Brain microvascular endothelial cell (primary cell): ENCODE measurements around the gene EIF4A3.
A peak's percentile ranks its signal among the peaks of the same experiment; 100 is the strongest.

Experiments
- DNase-seq: peaks from one replicate; pipeline ENCODE4 v3.0.0-alpha.2; 2020
- H3K27ac ChIP-seq: fragments of 250-450 bp; sonication (Bioruptor Pico); 2 replicates; pipeline ENCODE4 v1.5.1; 2020; ENCODE audit warnings: mild to moderate bottlenecking, moderate library complexity
- H3K27me3 ChIP-seq: fragments of 250-450 bp; sonication (Bioruptor Pico); replicated peaks from 2 replicates; pipeline ENCODE4 v1.5.1; 2020; ENCODE audit warnings: mild to moderate bottlenecking
- H3K36me3 ChIP-seq: fragments of 250-450 bp; sonication (Bioruptor Pico); replicated peaks from 2 replicates; pipeline ENCODE4 v1.5.1; 2020; ENCODE audit warnings: mild to moderate bottlenecking
- H3K4me3 ChIP-seq: 2 replicates; pipeline ENCODE4 v1.5.1; 2011; ENCODE audit warnings: low read depth, mild to moderate bottlenecking, control low read depth, low read length, moderate library complexity
- in situ Hi-C: cut with HindIII; loops from 2 replicates; pipeline ENCODE4 v1.10.0; 2017; ENCODE audit warnings: low sequenced_read_pairs, low pct_ligation_motif_present
- TF ChIP-seq, protein P1 (sequence below): IDR thresholded peaks from 2 replicates; pipeline ENCODE4 v1.5.1; 2011; ENCODE audit warnings: low read depth, mild to moderate bottlenecking, moderate library complexity, low read length, control low read depth, inconsistent platforms; ENCODE audit errors: missing control alignments

EIF4A3 gene

DNA sequence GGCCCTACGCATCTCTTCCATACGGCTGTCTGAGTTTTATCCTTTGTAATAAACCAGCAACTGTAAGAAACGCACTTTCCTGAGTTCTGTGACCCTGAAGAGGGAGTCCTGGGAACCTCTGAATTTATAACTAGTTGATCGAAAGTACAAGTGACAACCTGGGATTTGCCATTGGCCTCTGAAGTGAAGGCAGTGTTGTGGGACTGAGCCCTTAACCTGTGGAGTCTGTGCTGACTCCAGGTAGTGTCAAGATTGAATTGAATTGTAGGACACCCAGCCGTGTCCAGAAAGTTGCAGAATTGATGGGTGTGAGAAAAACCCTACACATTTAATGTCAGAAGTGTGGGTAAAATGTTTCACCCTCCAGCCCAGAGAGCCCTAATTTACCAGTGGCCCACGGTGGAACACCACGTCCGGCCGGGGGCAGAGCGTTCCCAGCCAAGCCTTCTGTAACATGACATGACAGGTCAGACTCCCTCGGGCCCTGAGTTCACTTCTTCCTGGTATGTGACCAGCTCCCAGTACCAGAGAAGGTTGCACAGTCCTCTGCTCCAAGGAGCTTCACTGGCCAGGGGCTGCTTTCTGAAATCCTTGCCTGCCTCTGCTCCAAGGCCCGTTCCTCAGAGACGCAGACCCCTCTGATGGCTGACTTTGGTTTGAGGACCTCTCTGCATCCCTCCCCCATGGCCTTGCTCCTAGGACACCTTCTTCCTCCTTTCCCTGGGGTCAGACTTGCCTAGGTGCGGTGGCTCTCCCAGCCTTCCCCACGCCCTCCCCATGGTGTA is 44.1 kb downstream of the EIF4A3 start:
- in situ Hi-C loops, result no loop called here
- no peak for DNase-seq
- no peaks in the 10 kb centered on the region for H3K27me3 ChIP-seq
- H3K4me3 ChIP-seq, result no peak overlapping the region
- no peaks in the 10 kb centered on the region for H3K36me3 ChIP-seq
- TF ChIP-seq, protein P1, sequence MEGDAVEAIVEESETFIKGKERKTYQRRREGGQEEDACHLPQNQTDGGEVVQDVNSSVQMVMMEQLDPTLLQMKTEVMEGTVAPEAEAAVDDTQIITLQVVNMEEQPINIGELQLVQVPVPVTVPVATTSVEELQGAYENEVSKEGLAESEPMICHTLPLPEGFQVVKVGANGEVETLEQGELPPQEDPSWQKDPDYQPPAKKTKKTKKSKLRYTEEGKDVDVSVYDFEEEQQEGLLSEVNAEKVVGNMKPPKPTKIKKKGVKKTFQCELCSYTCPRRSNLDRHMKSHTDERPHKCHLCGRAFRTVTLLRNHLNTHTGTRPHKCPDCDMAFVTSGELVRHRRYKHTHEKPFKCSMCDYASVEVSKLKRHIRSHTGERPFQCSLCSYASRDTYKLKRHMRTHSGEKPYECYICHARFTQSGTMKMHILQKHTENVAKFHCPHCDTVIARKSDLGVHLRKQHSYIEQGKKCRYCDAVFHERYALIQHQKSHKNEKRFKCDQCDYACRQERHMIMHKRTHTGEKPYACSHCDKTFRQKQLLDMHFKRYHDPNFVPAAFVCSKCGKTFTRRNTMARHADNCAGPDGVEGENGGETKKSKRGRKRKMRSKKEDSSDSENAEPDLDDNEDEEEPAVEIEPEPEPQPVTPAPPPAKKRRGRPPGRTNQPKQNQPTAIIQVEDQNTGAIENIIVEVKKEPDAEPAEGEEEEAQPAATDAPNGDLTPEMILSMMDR, result no peak
- H3K27ac ChIP-seq, result no peak overlapping the region

DNA sequence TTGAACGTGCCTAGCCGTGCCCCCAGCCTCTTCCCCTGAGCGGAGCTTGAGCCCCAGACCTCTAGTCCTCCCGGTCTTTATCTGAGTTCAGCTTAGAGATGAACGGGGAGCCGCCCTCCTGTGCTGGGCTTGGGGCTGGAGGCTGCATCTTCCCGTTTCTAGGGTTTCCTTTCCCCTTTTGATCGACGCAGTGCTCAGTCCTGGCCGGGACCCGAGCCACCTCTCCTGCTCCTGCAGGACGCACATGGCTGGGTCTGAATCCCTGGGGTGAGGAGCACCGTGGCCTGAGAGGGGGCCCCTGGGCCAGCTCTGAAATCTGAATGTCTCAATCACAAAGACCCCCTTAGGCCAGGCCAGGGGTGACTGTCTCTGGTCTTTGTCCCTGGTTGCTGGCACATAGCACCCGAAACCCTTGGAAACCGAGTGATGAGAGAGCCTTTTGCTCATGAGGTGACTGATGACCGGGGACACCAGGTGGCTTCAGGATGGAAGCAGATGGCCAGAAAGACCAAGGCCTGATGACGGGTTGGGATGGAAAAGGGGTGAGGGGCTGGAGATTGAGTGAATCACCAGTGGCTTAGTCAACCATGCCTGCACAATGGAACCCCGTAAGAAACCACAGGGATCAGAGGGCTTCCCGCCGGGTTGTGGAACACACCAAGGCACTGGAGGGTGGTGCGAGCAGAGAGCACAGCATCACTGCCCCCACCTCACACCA is 44.8 kb downstream of the EIF4A3 start:
- TF ChIP-seq, protein P1, result no peak
- Histone ChIP-seq H3K27me3 (no peaks in the 10 kb centered on the region), H3K36me3 (no peaks in the 10 kb centered on the region), H3K4me3 (peak overlapping the region; percentile 88), H3K27ac (no peak overlapping the region)
- in situ Hi-C loops, result no loop called here
- peak; percentile 16 for DNase-seq

GRCh38 chr17:80101011-80101945 is 45.6 kb downstream of the EIF4A3 start, which contains the start of gene GAA:
Gene GAA (plus strand): TSS chr17:80101581. CDS start chr17:80104587, 3,006 bp downstream.
- Histone ChIP-seq H3K27me3 (no peaks in the 10 kb centered on the region), H3K4me3 (peak within 1 kb of the TSS; percentile 88), H3K36me3 (no peaks in the 10 kb centered on the region), H3K27ac (peak within 1 kb of the TSS; percentile 41)
- in situ Hi-C loops, result no loop called here
- TF ChIP-seq, protein P1, result peak; percentile 55
- DNase-seq, result peak; percentile 27

DNA sequence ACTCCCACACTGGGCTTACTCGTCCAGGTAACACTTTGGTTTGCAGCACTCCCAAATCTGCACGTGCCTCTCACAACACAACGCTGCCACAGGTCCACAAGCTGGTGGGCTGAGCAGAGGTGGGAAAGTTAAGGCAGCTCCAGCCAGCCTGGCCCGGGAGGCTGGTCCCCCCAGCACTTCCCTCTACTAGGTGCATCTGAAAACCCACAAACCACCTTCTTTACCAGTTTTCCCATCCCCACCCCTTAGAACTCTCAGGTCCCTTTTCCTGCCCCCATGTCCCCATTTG is 46.9 kb downstream of the EIF4A3 start:
- no peaks in the 10 kb centered on the region for H3K36me3 ChIP-seq
- no peaks in the 10 kb centered on the region for H3K27me3 ChIP-seq
- DNase-seq, result no peak
- H3K4me3 ChIP-seq, result no peak overlapping the region
- no peak overlapping the region for H3K27ac ChIP-seq
- TF ChIP-seq, protein P1, result no peak
- in situ Hi-C loops, result no loop called here

DNA sequence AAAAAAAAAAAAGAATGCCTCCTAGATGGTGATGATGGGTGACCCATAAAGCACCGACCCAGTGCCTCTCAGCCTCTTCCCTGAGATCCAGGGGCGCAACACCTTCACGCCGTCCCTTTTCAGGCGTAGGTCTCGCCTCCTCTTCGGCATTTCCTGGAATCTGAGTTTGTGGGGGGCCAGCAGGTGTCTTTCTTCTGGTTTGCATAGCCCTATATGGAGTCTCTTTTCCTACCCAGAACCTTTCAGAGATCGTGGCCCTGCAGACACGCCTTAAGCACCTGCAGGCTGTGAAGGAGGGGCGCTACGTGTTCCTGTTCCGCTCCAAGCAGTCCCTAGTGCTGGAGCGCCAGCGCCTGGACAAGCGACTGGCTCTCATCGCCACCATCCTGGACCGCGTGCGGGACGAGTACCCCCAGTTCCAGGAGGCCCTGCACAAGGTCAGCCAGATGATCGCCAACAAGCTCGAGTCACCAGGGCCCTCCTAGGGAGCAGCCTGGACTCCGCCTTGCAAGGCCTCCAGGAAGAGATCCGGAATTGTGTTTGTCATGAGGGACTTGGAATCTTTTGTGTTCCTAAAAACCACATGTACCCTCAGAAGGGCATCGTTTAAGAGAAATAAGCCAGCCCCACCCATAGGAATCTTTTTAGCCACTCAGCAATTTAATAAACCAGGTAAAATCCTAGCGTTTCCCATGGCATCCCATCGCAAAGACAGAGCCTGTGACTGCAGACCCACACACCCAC is 47.5 kb downstream of the EIF4A3 start:
- H3K36me3 ChIP-seq, result no peaks in the 10 kb centered on the region
- H3K4me3 ChIP-seq, result no peak overlapping the region
- no peaks in the 10 kb centered on the region for H3K27me3 ChIP-seq
- H3K27ac ChIP-seq, result no peak overlapping the region
- TF ChIP-seq, protein P1, result no peak
- DNase-seq, result no peak
- in situ Hi-C loops, result no loop called here
